HepG2 (cell line): ENCODE data around the gene MYH9. TPM values are rescaled to one million over a fixed set of nuclear protein-coding genes. Genes with fewer than 3 reads are reported as not detected.
"Not testable (repeated sequence)": the region's sequence is repeated elsewhere in the genome, so short reads cannot be mapped to it uniquely, and the experiment has no call there.

ENCODE experiments used
- HNF4G ChIP-seq, 2 experiments: sonication (generic) in 1 of 2; formaldehyde crosslinking in 1 of 2; IDR thresholded peaks; 2 replicates each; pipeline versions ENCODE4 v1.4.0 to v1.6.1; 2011 to 2020; ENCODE audit warnings: borderline replicate concordance in 2 of 2, low read depth in 2 of 2, mild to moderate bottlenecking in 2 of 2, low read length in 1 of 2, missing genetic modification reagents in 1 of 2, moderate library complexity in 1 of 2
- MYC ChIP-seq: sonication (generic); formaldehyde crosslinking; IDR thresholded peaks from 2 replicates; pipeline ENCODE4 v1.9.0; 2021; ENCODE audit warnings: missing genetic modification reagents, borderline replicate concordance
- NR2F6 ChIP-seq, 2 experiments: IDR thresholded peaks; 2 replicates each; pipeline ENCODE4 v1.6.1; 2016; ENCODE audit warnings: antibody characterized with exemption in 1 of 2, mild to moderate bottlenecking in 1 of 2
- PPARG ChIP-seq: conservative IDR thresholded peaks from 2 replicates; pipeline ENCODE4 v1.6.1; 2016; ENCODE audit warnings: missing biosample characterization, missing genetic modification reagents
- RXRB ChIP-seq: IDR thresholded peaks from 2 replicates; pipeline ENCODE4 v1.6.1; 2016; ENCODE audit warnings: borderline replicate concordance, missing genetic modification reagents, missing compliant biosample characterization
- SAP130 ChIP-seq: IDR thresholded peaks from 2 replicates; pipeline ENCODE4 v1.6.1; 2016; ENCODE audit warnings: low read depth
- SOX5 ChIP-seq: IDR thresholded peaks from 2 replicates; pipeline ENCODE4 v1.6.1; 2016; ENCODE audit warnings: borderline replicate concordance
- ZNF687 ChIP-seq: sonication (generic); formaldehyde crosslinking; IDR thresholded peaks from 2 replicates; pipeline ENCODE4 v1.5.1; 2020; ENCODE audit warnings: mild to moderate bottlenecking, missing genetic modification reagents, moderate library complexity
- polyA plus RNA-seq, 8 experiments: library from polyadenylated mRNA; depleted of rRNA in 3 of 8; stranded (reverse) in 7 of 8; unstranded in 1 of 8; fragments of >200 nt; fragmentation: Illumina TruSeq in 4 of 8; extraction: Trizol in 4 of 8; gene quantifications; 2 replicates each; pipeline versions ENCODE4 v1.2.1 to v1.2.3, GENCODE V29; 2011 to 2016; ENCODE audit warnings: low read depth in 4 of 8, missing spikeins in 1 of 8, mixed read lengths in 1 of 8; ENCODE audit not compliant: insufficient read depth in 1 of 8
- total RNA-seq, 5 experiments: library from RNA; depleted of rRNA; stranded (reverse); fragments of >200 nt; fragmentation: Illumina TruSeq; extraction: Trizol; gene quantifications; 2 replicates each; pipeline ENCODE4 v1.2.3, GENCODE V29; 2016; ENCODE audit warnings: low read depth in 1 of 5
- TF ChIP-seq, protein P1 (sequence below): sonication (generic); formaldehyde crosslinking; IDR thresholded peaks from 2 replicates; pipeline ENCODE4 v1.5.0; 2020; ENCODE audit warnings: mild to moderate bottlenecking, missing genetic modification reagents, moderate library complexity

The MYH9 gene
- total and polyA plus RNA-seq, 2 of the 13 experiments (the other 11 are each of a cell fraction or from before 2014, with no cell fraction given): 50.7 to 98.5 TPM

DNA sequence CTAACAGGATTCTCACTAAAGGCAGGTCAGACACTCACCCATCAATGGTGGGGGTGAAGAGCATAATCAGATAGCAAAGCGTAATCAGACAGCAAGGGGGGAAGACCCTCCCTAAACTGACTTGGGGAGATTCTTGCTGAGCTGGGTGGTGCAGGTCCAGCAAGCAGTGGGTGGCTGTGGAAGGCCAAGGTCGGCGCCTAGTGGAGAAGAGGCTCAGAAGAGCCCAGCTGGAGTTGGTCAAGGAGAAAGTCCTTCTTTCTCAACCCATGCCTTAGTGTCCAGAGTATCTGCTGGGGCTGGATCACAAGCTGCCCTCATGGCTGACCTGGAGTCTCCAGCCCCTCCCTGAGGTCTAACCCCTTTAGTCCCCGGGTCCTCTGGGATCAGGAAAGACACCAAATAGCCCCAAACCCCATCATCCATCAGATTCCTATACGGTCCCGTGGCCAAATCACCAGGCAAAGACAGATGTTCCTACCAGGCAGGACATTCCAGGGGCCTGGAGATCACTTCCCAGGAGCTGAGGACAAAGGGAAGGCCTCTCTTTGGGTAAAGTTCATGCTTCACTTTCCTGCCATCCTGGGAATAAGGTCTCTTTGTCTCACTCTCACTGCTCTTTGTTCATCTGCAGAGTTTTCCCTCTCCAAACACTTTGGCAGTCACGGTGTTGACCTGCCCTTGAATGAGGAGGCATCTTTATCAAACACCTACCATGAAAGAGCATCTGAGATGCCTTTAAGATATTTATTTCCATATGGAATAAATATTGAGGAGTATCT is 123.7 kb downstream of the MYH9 start (continued):
- TF ChIP-seq, protein P1, sequence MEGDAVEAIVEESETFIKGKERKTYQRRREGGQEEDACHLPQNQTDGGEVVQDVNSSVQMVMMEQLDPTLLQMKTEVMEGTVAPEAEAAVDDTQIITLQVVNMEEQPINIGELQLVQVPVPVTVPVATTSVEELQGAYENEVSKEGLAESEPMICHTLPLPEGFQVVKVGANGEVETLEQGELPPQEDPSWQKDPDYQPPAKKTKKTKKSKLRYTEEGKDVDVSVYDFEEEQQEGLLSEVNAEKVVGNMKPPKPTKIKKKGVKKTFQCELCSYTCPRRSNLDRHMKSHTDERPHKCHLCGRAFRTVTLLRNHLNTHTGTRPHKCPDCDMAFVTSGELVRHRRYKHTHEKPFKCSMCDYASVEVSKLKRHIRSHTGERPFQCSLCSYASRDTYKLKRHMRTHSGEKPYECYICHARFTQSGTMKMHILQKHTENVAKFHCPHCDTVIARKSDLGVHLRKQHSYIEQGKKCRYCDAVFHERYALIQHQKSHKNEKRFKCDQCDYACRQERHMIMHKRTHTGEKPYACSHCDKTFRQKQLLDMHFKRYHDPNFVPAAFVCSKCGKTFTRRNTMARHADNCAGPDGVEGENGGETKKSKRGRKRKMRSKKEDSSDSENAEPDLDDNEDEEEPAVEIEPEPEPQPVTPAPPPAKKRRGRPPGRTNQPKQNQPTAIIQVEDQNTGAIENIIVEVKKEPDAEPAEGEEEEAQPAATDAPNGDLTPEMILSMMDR: peak; percentile 38
- TF ChIP-seq MYC (peak; percentile 22; the same call in 1 of the 2 replicates), RXRB (CRISPR knock-in tag) (peak; percentile 32; the same call in 1 of the 2 replicates), NR2F6 (IDR thresholded peaks at IDR 0.05) (0 out of 2 replicates have a peak, but pooled peaks have one; percentile 26), ZNF687 (peak; percentile 35), SOX5 (CRISPR knock-in tag) (peak; percentile 63), HNF4G (IDR thresholded peaks at IDR 0.05; ENCODE audit: borderline replicate concordance, low read depth, low read length) (0 out of 2 replicates have a peak, but pooled peaks have one; percentile 47), SAP130 (CRISPR knock-in tag) (0 out of 2 replicates have a peak, but pooled peaks have one; percentile 26), PPARG (peak; percentile 59; the same call in 1 of the 2 replicates)
- TF ChIP-seq NR2F6 (CRISPR knock-in tag; IDR thresholded peaks at IDR 0.05); HNF4G (CRISPR knock-in tag; IDR thresholded peaks at IDR 0.05; ENCODE audit: borderline replicate concordance, low read depth): not testable (repeated sequence)
